HG02642 (cell line): Measurements from ENCODE around the gene AEBP2.
"Not testable (repeated sequence)": the region's sequence is repeated elsewhere in the genome, so short reads cannot be mapped to it uniquely, and the experiment has no call there.

Source experiments
- ATAC-seq: cut with Tn5 transposase; IDR thresholded peaks from one replicate; pipeline ENCODE4 v1.9.1; 2021; ENCODE audit warnings: mild to moderate bottlenecking; ENCODE audit not compliant: unreplicated experiment, poor library complexity

The AEBP2 gene

GRCh38 chr12:19450362-19450761 is 11.1 kb downstream of the AEBP2 start:
- ATAC-seq: no peak

GRCh38 chr12:19451196-19451595 is 11.9 kb downstream of the AEBP2 start:
- ATAC-seq: no peak

- ATAC-seq: no peak
Measured at GRCh38 chr12:19453961-19454360, 14.7 kb downstream of the AEBP2 start.

- ATAC-seq: no peak
Measured at GRCh38 chr12:19454837-19455236, 15.5 kb downstream of the AEBP2 start.

GRCh38 chr12:19456176-19456575 is 16.9 kb downstream of the AEBP2 start:
- no peak for ATAC-seq

GRCh38 chr12:19457561-19457960 is 18.3 kb downstream of the AEBP2 start:
- no peak for ATAC-seq

GRCh38 chr12:19458733-19459132 is 19.4 kb downstream of the AEBP2 start:
- no peak for ATAC-seq

- no peak for ATAC-seq
Measured at GRCh38 chr12:19461999-19462398, 22.7 kb downstream of the AEBP2 start.

- no peak for ATAC-seq
Measured at GRCh38 chr12:19462406-19462805, 23.1 kb downstream of the AEBP2 start.

GRCh38 chr12:19464192-19464580 is 24.9 kb downstream of the AEBP2 start:
- no peak for ATAC-seq

- no peak for ATAC-seq
Measured at GRCh38 chr12:19465711-19466110, 26.4 kb downstream of the AEBP2 start.

- no peak for ATAC-seq
Measured at GRCh38 chr12:19474147-19474546, 34.9 kb downstream of the AEBP2 start.

GRCh38 chr12:19475884-19476505 is 36.7 kb downstream of the AEBP2 start:
- not testable (repeated sequence) for ATAC-seq

GRCh38 chr12:19477071-19477470 is 37.8 kb downstream of the AEBP2 start:
- no peak for ATAC-seq

GRCh38 chr12:19480459-19480858 is 41.2 kb downstream of the AEBP2 start:
- no peak for ATAC-seq

- no peak for ATAC-seq
Measured at GRCh38 chr12:19482036-19482435, 42.7 kb downstream of the AEBP2 start.

- peak; percentile 97 for ATAC-seq
Measured at GRCh38 chr12:19482551-19483109, 43.3 kb downstream of the AEBP2 start.

- ATAC-seq: no peak
Measured at GRCh38 chr12:19483727-19484126, 44.4 kb downstream of the AEBP2 start.

- no peak for ATAC-seq
Measured at GRCh38 chr12:19484738-19485137, 45.4 kb downstream of the AEBP2 start.

- ATAC-seq: no peak
Measured at GRCh38 chr12:19485240-19485639, 45.9 kb downstream of the AEBP2 start.

- ATAC-seq: no peak
Measured at GRCh38 chr12:19489168-19489567, 49.9 kb downstream of the AEBP2 start.

- no peak for ATAC-seq
Measured at GRCh38 chr12:19490908-19491307, 51.6 kb downstream of the AEBP2 start.
